NOMO-1 treated with dmso at 0.1 percent for 144 hours (cell line): ENCODE results near the gene SULF2.
"Not testable (repeated sequence)": the region's sequence is repeated elsewhere in the genome, so short reads cannot be mapped to it uniquely, and the experiment has no call there.

ENCODE experiments used
- DNase-seq: peaks from one replicate; lab custom pipeline; 2025; ENCODE audit not compliant: unreplicated experiment; lab: John Stamatoyannopoulos, UW

SULF2 gene

DNA sequence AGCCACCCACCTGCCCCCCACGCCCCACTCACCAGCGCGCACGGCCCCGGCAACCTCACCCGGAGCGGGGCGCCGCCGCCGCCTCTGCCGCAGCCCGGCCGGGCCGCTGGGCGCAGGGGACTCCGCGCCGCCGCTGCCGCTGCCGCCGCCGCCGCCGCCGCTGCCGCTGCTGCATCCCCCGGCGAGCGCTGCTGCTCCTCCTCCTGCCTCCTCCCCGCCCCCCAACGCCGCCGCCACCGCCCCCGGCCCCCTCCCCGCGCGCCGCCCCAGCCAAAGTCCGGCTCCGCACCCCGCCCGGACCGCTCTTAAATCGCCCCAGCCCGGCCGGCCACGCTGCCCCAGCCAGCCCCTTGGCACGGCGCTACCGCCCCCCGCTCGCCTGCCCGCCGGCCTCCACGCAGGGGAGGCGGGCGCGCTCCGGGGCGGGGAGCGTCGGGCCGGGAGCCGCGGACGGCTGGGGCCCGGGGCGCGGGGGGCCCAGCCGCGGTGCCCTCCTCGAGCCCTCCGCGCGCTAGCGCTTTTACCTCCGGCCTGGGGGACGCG lies at the start of gene SULF2:
Gene SULF2, minus strand, starts transcription at position 171 of the 543 bp plus-strand sequence. CDS start 28,118 bp downstream, outside the sequence.
- DNase-seq = no peak

DNA sequence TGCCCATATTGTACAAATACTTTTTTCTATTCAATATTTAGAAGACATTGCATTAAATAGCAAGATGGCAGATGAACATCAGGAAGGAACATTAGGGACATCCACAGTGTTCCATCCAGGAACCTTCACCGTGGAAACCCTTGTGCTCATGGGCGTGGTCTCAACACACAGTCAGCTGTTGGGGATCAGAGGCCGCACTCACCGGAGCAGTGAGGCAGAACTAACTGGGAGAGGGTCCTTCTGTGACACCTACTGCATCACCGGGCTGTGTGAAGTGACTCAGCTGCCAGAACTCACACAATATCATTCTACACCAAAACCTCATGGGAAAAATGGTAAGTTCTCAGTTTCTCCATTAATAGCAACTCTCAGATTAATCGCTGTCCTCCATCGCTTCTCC lies 46.4 kb upstream of the SULF2 start:
- not testable (repeated sequence) for DNase-seq

DNA sequence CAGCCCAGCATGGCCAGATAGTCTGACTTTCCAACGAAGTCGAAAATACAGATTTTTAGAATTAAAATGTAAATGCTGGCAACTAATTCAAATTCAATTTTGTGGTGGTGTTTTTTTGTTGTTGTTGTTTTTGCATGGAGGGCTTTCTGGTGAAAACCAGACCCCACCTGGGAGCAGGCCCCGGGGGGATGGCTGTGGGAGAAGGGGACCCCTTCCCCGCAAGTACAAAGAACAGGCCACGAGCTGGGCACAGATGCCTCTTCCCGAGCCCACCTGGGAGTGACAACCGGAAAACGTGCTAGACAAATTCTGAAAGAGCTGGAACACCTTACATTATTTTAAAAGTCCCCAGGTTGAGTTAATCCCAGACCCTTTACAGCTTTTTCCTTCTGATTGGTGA lies 41.4 kb upstream of the SULF2 start:
- not testable (repeated sequence) for DNase-seq

DNA sequence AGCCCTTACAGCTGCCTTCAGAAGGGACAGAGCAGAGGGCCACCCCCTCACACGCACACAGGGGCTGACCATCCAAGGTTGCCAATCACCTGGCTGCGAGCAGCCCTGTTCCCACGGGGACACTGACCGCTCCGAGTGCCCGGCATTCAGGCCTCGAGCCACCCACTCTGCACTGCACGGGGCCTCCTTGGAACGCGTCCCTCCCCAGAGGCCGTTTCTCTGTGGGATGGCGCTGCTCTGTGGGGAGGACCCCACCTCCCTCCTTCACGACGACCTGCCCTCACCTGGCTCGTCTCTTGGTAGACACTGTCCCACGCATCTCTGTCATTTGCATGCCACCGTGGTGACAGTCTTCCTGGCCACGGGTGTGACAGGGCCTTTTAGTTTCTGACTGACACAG lies 40.7 kb upstream of the SULF2 start:
- not testable (repeated sequence) for DNase-seq

DNA sequence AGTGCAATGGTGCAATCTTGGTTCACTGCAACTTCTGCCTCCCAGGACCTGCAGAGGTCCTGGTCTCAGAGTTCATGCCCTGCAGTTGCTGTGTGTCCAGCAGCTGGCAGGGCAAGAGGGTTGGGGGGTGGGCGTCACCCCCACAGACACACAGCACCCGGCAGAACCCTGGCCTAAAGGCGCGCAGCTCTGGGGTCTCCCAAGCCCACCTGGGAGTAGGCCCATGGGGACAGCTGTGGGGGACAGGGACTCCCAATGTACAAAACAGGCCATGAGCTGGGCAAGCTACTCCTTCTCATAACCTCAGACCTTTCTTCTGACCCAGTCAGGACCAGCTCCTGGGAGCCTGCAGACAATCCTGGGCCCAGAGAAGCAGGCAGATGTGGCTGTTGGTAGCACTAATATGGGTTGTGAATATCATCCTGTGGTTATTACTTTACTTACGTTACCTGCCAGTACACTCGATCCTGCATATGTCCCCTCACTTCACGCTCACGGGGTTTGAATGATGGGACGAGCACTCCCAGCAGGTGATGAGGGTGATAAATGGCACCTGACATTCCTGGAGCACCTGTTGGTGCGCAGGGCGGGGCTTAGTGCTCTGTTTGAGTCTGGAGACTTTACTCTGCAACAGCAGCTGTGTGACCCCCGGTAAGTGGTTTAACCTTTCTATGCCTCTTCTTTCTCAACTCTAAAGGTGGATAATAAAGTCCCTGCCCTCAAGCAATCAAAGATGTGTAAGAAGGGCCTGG lies 39.9 kb upstream of the SULF2 start:
- no peak for DNase-seq

DNA sequence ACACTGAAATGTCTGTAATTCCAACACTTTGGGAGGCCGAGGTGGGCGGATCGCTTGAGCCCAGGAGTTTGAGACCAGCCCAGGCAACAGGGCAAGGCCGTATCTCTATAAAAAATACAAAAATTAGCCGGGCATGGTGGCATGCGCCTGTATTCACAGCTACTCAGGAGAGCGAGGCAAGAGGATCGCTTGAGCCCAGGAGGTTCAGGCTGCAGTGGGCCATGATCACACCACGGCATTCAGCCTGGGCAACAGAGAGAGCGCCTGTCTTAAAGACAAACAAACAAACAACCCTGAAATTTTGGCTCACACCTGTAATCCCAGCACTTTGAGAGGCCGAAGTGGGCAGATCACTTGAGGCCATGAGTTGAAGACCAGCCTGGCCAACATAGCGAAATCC lies 38.7 kb upstream of the SULF2 start:
- DNase-seq = not testable (repeated sequence)

DNA sequence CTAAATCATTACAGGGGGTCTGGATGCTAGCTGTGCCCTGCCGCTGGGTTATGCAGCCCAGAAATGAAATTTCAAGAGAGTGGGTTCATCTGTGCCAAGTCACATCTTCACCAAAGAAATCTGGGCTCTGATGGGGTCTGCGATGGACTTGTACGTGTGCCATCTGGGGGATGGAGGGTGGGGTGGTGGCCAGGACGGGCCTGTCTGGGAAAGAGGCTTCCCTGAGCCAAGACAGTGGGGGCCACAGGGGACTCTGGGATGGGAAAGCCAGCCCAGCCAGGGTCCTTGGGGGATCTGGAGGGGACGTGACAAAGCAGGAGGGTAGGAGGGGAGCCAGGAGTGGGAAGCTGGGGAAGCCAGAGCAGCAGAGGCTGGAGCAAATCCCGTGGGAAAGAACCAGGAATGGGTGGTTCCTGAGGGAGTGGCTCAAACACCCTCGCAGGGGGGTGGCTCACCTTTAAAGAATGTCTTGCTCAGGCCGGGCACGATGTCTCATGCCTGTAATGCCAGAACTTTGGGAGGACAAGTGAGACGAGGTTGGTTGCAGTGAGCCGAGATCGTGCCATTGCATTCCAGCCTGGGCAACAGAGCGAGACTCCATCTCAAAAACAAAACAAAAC lies 36.3 kb upstream of the SULF2 start:
- no peak for DNase-seq

DNA sequence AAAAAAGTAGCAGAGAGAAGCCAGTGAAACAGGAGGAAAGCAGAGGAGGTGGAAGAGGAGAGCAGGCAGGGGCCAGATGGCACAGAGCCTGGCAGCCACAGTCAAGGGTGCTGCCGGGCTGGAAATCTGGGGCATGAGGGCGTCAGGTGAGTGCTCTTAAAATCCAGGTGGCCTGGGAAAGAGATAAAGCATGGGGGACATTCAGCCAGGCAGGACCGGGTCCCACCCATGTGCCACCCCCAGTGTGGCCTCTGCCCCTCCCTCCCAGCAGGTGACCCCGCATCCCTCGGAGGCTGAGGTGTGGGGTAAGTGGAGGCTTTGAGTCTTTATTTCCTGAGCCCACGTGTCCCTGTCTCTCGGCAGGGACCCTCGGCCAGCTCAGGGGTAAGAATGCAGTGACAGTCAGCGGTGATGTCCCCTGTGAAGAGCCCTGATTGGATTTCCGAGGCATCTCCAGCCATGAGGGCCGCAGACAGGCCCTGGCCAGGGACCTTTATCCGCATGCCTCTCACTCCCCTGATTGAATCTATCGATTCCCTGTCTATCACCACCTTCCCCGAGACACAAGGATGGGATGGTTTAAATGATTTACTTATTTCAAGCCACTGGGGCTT lies 33.8 kb upstream of the SULF2 start:
- no peak for DNase-seq

DNA sequence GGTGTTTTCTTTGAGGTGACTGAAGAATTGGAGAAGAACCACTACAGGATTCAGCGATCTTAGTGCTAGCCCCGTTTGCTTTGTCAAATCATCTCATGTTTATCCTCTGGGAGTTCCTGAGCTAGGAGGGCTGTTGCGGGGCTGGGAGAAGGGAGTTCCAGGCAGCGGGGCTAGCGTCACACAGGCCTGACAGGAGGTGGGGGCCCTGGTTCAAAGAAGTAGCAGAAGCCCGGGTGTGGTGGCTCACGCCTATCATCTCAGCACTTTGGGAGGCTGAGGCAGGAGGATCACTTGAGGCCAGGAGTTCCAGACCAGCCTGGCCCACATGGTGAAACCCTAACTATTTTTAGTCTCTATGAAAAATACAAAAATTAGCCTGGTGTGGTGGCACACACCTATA lies 33.2 kb upstream of the SULF2 start:
- DNase-seq = no peak

DNA sequence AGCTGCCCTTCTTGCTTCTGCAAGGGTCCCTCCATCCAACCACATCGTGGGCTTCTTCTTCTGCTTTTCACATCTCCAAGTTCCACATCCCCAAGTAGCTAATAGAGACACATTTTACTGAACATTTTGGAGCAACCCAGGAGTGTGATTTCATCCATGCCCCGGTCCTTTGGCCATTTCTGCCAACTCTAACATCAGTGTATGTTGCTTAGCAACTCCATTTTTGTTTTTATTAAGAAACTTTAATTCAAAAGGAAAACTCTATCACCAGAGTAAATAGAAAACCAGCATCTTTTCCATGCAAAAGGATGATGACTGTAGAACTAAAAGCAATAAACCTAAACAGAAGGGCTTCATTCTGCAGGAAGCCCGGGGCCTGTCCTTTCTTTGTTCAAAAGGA lies 32.7 kb upstream of the SULF2 start:
- no peak for DNase-seq

DNA sequence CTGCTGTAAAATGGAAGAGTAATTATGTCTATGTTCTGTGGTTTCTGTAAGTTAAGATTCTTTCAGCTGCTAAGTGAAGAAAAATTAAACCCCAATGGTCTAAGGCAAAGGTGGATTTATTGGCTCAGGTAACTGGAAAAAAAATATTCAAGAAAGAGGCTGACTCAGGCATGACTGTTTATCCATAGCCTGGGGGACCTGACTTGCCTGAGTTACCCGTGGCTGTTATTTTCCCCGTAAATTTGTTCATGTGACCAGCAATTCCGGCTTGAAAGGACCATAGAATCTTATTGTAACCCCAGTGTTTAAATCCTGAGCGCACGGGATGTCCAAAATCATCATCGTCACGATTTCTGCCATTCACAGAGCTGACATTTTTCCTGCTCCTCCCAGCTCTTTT lies 32.3 kb upstream of the SULF2 start:
- no peak for DNase-seq

DNA sequence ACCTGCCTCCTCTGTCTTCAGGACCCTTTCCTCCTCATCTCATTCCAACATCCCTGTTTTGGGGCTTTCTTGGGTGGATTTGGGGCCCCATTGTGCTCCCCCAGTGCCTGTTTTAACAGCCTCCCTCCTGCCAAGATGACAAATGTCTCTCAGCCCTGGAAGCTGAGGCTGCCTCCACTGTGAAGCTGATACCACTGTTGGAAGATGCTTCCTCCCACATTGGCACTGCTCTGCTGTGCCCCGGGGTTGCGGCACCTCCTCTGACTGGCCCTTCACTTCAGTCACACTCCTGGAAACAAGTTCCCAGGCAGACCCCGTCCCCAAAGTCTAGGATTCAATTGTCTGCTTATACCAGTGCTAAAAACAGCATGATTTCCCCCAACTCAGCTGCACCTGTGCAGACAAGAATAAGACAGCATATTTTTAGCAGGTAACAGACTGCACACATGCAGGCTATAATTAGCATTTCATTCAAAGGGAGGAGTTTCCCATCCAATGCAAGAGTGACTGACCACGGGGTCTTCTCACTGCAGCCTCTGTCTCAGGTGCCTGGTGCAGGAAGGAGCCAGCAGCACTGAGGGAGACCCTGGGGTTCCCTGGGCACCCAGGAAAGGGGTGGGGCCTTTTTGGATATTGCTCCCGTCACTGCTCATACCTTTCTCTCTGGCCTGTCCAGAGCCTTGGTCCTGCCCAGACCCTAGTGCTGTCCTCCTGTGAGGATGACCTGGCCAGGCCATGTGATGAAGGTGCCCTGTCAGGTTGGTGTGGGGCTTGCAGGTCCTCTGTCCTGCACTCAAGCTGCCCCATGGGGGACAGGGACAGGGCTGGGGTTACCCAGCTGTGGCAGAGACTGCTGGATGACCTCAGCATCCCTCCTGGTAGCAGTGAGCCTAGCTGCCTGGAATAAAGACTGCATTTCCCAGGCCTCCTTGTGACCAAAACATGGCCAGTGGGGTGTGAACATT lies 31.5 kb upstream of the SULF2 start:
- DNase-seq = no peak

DNA sequence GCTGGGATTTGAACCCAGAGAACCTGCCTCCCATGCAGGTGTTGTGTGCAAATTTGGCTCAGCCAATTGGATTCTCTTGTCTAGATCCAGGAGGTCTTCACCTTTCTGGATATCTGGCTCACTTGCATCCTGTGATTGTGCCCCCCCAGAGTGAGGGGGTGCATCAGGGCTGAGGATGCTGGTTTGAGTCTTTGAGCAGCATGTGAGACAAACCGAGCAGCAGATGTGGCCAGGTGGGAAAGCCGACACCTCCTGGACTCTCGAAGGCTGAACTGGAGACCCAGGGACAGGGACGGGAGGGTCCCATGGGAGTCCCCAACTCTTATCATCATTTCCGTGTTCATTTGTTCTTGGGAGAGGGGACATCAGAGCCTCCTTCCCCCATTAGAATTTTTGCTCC lies 30.6 kb upstream of the SULF2 start:
- DNase-seq = no peak

DNA sequence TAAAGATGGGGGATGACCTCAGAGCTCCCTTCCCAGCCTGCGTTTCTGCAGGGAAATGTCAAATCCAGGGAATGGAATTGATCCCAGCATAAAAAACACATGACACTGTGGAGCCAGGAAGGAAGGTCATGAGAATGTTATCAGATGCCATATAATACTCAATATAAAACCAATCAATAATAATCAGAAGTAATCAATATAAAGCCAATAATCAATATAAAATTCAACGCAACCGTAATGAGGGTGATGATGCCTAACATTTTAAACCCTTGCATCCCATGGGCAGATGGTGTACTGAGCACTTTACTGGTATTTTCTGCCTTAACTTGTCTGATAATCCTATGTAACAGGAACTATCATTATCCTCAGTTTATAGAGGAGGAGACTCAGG lies 30.1 kb upstream of the SULF2 start:
- no peak for DNase-seq

DNA sequence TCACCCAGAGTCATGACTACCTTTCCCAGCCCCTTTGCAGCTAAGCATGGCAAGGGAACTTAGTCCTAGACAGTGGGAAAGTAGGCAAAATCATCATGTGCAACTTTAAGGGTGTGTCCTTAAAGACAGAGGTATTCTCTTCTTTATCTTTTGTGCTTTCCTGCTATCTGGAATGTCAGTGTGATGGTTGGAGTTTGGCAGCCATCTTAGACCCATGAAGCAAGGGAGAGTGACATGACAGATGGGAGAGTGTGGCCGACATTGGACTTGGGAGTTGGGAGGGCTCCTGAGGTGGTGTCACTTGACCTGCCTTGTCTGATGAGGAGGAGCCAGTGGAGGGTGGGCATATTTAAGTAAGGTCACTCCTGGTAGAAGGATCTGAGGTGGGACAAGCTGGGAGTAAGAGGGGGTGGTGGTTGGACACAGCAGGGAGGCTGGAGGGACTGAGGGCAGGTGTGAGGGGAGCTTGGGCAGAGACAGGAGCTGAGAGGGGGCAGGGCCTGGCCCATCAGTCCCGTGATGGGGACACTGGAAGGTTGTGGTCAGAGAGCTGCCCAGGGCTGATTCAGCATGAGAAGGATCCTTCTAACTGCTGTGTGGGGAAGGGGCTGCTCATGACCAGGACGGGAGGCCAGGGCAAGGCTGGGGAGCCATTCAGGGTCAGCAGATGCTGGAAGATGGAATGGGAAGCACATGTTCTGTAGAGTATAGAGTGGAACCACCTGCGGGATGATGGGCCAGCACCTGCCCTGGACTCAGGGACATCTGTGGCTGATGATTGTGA lies 29.5 kb upstream of the SULF2 start:
- DNase-seq = no peak

DNA sequence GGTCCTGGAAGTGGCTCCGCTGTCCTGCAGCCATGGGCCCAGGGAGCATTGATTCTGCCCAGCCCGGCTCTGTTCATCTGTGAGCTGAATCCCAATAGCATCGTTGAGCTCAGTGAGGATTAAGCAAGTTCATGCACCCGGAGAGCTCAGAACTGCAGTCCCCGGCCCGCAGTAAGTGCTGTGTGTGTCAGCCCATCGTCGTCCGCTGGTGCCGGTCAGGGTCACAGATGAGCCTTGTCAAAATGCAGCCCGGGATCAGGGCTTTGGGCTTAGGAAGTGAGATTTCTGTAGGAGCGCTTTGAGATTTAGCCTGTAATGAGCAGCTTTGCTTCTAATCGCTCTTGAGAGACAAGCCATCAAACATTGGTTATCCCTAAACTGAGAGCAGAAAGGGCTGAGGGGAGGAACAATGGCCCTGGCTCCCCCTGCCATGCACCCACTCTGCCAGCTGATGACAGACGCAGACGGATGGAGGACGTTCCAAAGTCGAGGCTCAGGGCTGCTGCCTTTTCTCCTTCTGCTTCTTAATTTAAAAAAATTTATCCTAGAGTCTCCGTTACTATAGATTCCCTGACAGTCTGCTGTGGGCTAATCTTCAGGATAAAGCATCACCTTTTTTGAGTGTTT lies 25.6 kb upstream of the SULF2 start:
- no peak for DNase-seq

DNA sequence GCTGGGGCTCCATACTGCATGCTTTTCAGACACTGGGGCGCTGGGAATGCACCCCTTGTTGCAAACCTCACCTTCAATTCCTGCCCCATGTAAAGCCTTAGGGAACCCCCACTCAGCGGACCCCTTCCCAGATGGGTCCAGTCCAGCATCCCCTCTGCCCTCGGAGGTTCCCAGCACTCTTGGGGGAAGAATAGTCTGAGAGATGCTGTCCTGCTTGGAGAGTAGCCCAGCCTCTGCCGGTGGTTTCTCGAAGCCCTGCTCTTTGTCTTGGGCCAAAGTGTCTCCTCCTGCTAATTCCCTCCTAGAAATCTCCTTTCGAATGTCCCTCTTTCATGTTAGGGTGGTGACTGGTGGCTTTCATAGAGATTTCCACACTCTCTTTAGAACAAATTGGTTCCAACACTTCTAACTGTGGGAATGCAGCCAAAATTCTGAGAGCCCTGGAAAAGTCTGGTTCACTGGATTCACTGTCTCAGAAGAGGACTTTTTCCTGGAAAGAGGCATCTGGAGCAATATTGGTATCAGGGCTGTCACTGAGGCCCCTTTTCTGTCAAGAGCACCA lies 24.9 kb upstream of the SULF2 start:
- no peak for DNase-seq

DNA sequence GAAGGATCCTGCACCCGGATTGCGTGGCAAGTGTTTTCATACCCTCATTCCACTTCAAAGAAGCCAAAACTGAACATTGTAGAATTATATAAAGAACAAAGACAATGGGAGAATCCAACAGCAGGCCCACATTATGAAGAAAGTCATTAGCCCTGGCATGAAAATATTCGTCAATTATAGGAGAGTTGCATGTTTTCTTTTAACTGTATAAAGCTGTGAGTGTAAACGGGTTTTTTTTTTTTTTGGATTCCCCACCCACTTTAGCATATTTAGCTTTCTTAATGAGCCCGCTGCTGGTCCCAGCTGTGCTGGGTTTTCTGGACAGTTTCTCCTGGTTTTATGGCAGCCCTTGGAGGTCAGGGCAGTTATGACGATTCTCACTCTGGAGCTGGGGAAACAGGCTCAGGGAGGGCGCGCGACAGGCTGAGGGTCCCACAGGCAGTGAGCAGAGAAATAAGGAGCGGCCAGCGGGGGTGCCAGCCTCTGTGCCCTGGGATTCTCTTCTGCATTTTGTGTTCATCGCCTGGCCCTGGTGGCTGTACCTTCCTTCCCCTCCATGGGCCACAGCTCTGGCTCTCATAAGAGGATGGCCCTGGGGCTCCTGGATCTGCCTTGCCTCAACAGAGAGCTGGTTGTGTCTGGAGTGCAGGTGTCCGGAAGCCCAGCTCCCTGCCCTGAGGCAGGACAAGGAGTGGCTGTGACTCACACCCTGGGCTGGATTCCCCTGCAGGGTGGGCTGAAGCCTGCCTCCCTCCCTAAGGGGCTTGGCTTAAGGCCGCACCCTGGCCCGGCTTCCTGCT lies 24.1 kb upstream of the SULF2 start:
- DNase-seq = no peak

DNA sequence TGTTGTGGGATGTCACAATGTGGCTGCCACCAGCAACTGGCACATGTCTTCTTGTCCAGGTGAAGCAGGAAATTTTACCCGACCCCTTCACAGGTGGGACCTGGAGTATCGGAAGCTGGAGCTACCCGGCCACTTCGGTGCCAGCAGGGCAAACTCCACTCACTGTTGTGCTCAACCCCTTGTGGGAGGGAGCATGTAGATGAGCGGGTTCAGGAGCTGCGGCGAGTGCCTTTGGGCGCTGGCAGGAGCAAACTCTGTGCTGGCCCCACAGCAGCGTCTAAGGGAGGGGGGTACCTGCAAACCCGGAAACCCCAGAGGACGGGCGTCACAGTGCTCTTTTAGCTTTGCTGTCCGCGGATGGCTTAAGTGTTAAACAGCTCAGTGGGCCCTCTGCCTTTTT lies 20.7 kb upstream of the SULF2 start:
- no peak for DNase-seq
